Fibroblast of peridontal ligament (primary cell): ENCODE data around the gene EXOC4.
"Not testable (repeated sequence)": the region's sequence is repeated elsewhere in the genome, so short reads cannot be mapped to it uniquely, and the experiment has no call there.

Experiments used
- DNase-seq: peaks from one replicate; pipeline ENCODE4 v3.0.0-alpha.2; 2010; ENCODE audit errors: extremely low read depth

Gene EXOC4

GRCh38 chr7:133863362-133864061, 610.6 kb downstream of the EXOC4 start:
- no peak for DNase-seq

DNA sequence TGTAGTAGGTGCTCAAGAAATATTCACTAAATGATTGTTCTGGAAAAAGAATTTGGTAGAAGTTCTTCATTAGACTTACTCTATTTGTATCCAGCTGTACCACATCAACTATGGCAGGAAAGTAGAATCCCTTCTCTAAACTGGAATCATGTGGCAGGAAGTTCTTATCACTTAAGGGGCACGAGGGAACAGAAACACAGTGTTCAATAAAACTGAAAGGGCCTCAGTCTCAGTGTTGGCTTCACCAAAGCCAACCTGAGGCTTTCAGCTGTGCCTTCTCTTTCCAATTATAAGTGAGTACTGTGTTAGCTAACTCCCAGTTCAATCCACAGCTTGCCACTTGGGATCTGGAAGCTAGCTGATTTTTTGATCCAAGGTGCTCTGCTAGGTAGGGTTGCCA, 616.7 kb downstream of the EXOC4 start:
- DNase-seq, result no peak

DNA sequence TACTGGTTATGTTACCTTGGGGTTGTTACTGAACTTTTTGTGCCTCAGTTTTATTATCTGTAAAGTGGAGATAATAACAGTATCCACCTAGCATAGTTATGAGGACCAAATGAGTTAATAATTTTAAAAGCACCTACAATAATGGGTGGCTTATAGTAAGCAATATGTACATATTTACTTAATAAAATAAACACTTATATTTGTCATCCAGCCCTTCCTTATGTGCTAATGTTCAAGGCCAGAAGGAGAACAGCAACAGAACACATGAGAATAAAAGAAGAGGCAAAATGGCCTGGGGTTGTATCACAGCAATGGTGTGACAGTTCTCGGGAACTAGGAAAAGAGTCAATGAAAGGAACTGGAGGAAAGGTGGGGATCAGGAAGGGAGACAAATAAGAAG, 618.9 kb downstream of the EXOC4 start:
- DNase-seq, result no peak

GRCh38 chr7:133873187-133873586, 620.3 kb downstream of the EXOC4 start:
- DNase-seq, result no peak

GRCh38 chr7:133873631-133874030, 620.8 kb downstream of the EXOC4 start:
- DNase-seq, result peak; percentile 5

DNA sequence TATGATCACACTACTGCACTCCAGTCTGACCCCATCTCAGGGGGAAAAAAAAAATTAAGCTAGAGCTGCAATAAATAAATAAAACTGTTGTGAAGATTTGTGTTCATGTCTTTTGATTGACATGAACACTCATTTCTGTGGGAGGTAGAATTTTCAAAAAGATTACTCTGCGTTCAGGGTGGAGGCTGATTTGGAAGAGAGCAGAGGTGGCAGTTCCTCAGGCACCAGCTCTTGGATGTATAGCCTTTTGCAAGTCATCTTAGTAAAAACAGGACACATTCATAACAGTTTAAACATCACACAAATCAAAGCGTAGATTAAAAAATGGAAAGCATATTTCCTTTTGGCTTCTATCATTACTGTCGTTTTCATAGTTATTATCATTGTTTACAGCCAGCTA, 630.7 kb downstream of the EXOC4 start:
- no peak for DNase-seq

DNA sequence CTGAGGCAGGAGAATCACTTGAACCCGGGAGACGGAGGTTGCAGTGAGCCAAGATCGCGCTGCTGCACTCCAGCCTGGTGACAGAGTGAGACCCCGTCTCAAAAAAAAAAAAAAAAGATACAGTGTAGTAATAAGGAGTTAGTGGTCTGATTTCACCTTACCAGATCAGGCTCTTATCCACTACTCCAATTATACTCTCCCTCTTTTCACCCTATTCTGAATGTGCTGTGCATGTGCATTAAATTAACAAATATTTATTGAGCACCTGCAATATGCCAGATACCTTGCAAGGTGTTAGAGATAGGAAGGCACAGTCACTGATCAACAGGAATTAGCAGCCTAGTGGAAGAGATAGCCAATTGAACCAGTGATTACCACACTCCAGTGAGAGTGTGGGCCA, 632.3 kb downstream of the EXOC4 start:
- DNase-seq, result no peak

GRCh38 chr7:133886086-133886485, 633.2 kb downstream of the EXOC4 start:
- no peak for DNase-seq

DNA sequence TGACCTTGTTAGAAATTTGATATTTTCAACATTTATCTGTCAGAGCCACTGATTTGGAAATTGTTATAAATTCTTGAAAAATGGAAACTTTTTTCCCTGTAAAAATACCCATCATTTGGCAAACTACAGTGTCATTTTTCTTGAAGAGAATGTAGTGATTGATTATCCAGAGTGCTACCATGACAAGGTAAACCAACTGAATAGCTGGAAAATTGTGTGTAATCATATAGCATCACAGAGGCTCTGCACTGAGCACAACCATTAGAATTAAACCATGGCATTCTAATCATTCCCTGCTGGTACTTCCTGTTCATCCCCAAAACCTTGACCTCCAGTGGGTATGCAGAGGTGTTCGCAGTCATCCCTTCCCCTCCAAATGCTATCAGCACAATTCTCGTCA, 633.9 kb downstream of the EXOC4 start:
- no peak for DNase-seq

GRCh38 chr7:133887459-133887858, 634.6 kb downstream of the EXOC4 start:
- DNase-seq, result no peak

DNA sequence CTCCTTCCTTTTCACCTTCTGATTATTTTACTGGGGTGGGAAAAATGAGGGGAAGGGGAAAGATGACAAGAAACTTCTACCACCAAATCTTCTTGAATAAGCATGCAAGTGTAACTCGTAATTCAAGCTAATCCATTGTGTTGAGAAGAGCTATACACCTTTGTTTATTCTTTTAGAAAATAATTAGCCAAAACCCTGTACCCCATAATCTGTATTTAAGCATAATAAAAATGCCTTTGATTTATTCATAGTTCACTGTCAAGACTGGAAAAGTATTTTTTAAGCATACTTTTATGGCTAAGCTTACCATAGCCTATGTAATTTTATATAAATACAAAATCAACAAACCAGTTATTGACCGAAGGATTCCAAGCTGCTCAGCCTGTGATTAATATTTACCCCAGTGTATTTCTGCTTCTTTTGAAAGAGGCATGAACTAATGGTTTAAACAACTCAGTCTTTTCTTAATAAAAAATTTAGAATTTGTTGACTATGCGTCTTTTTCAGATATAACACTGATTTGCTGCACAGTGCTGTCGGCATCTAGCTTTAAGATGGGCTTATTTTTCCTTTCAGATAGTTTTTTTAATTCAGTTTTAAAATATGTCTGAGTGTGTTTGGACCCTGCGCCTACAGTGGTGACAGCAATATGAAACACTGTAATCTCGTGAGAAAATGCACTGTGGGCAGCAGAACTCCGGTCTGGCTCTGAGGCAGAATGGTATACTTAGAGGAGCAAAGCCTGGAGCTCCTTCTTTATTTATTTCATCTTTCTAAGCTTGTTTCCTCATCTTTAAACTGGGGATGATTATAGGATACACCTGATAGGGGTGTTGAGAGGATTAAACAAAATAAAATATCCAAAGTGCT, 635.4 kb downstream of the EXOC4 start:
- no peak for DNase-seq

GRCh38 chr7:133904776-133905175, 651.9 kb downstream of the EXOC4 start:
- no peak for DNase-seq

GRCh38 chr7:133906553-133906952, 653.7 kb downstream of the EXOC4 start:
- DNase-seq, result not testable (repeated sequence)

- DNase-seq, result no peak
Measured at GRCh38 chr7:133910761-133911160, 657.9 kb downstream of the EXOC4 start.

DNA sequence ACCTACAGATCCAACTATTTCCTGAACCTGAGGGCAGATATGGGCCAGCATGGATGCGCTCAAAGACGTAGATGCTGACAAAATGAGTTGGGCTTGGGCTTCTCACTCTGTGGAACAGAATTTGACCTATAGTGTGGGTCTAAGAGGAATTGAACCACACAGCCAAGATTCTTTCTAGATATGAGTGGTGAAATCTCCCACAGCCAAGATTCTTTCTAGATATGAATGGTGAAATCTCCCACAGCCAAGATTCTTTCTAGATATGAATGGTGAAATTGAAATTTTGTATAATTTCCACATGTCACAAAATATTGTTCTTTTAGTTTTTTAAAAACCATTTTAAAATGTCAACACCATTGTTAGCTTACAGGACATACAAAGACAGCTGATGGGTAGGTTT, 658.8 kb downstream of the EXOC4 start:
- DNase-seq, result no peak

DNA sequence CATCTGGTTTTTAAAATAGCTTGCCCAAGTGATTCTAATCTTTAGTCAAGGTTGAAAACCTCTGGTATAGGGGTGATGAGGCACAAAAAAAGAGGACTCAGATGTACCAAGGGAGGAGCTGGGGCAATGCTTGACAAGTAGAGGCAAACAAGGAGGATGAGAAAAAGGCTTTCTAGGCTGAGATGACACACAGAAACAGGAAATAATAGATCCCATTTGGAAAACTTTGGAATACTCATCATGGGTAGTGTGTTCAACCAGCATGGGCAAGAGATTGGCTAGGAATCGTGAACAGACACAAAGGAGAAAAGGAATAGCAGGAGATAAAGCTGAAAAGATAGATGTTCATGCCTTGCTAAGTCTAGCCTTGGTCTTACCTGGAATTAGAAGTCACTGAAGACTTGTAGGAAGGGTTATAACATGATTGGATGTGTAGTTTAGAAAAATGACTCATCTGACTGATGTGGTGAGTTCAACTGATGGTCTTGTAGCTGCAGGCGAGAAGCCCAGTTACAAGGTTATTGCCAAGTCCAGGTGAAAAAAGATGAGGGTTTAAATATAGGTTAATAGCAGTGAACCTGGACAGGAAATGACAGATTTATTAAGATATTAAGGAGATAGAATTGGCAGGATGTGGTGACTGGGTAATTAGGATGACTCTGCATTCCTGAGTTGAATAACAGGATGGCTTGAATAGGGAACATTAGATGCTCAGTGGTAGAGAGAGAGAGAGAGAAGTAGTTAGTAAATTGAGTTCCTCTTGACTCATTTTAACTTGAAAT, 660.2 kb downstream of the EXOC4 start:
- no peak for DNase-seq

GRCh38 chr7:133916621-133917020, 663.7 kb downstream of the EXOC4 start:
- no peak for DNase-seq

DNA sequence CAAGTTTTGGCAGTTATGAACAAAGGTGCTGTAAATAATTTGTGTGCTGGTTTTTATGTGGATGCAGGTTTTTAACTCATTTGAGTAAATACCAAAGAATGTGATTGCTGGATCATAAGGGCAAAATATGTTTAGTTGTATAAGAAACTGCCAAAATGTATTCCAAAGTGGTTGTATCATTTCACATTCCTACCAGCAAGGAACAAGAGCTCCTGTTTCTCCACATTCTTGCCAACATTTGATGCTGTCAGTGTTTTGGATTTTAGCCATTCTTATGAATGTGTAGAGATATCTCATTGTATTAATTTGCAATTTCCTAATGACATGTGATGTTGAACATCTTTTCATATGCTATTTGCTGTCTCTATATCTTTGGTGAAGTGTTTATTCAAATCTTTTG, 666.9 kb downstream of the EXOC4 start:
- DNase-seq, result peak; percentile 14

DNA sequence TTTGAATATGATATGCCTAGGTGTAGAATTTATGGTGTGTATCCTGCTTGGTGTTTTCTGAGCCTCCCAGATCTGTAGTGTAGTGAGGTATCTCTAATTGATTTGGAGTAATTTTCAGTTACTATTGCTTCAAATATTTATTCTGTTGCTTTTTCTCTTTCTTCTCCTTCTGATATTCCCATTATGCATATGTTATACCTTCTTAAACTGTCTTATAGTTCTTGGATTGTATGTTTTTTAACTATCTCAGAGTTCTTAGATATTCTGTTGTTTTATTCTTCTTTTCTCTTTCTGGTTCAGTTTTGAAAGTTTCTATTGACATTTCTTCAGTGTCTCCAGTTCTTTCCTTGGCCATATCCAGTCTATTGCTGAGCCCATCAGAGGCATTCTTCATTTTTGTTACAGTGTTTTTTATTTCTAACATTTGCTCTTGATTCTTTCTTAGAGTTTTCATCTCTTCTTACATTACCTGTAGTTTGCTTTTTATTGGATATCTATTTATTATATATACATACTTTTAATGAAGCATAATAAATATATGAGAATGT, 668.8 kb downstream of the EXOC4 start:
- DNase-seq, result no peak

- no peak for DNase-seq
Measured at GRCh38 chr7:133923974-133924373, 671.1 kb downstream of the EXOC4 start.

GRCh38 chr7:133931053-133931452, 678.2 kb downstream of the EXOC4 start:
- DNase-seq, result no peak

- no peak for DNase-seq
Measured at GRCh38 chr7:133932591-133932990, 679.7 kb downstream of the EXOC4 start.
